ENCODE results near the gene DLD. TPM values are rescaled to one million over a fixed set of nuclear protein-coding genes. Genes with fewer than 3 reads are reported as not detected.
"Not testable (repeated sequence)": the region's sequence is repeated elsewhere in the genome, so short reads cannot be mapped to it uniquely, and the experiment has no call there.

Gene DLD
- total RNA-seq, 2 experiments from 2014 or later = 43.8 to 82.3 TPM

DNA sequence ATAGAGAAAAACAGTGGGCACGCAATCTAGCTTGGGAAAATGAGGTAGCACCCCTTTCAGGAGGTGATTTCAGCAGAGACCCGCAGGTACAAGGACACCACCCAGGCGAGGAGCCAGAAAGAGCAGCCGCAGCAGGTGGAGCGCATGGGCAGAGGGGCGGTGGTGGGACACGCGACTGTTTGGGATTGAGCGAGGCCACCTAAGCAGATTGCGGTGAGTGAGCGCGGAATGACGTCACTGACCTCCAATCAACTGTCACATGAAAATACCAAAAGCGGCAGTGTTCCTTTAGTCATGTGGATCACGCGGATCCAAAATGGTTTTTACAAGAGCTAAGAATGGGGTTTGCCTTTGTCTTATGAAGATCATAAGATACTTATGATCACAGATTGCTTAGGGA, 47.8 kb upstream of the DLD start:
- Histone ChIP-seq H3K4me3 (ENCODE audit: low read depth, low read length, poor library complexity, severe bottlenecking) (no peak overlapping the region), H3K9me2 (ENCODE audit: insufficient read depth, low read length) (no peaks in the 10 kb centered on the region), H3K9me3 (ENCODE audit: low read length) (no peaks in the 10 kb centered on the region), H3K36me3 (ENCODE audit: insufficient read depth, low read length) (no peaks in the 10 kb centered on the region), H3K4me2 (ENCODE audit: low read length) (no peak overlapping the region), H3K79me2 (ENCODE audit: insufficient read depth, low read depth, low read length) (no peaks in the 10 kb centered on the region), H2AFZ (ENCODE audit: low read length) (no peak overlapping the region), H4K20me1 (ENCODE audit: insufficient read depth, low read length) (no peaks in the 10 kb centered on the region), H3K4me1 (ENCODE audit: insufficient read depth, low read length, poor library complexity, severe bottlenecking) (no peaks in the 10 kb centered on the region), H3K27ac (ENCODE audit: low read depth, low read length, poor library complexity, severe bottlenecking) (no peak overlapping the region)
- ChIA-PET POLR2A (interaction anchor here (0.5 kb wide), 1 partner anchor 57 kb away, joined by 3 read pairs; no protein-coding TSS in a partner anchor), CTCF (ENCODE audit: unreplicated experiment) (no interaction called here)
- no peak for DNase-seq (ENCODE audit: low spot score)
- no TSS peak for BruUV-seq (replicated peaks)
- TF ChIP-seq, protein P1, sequence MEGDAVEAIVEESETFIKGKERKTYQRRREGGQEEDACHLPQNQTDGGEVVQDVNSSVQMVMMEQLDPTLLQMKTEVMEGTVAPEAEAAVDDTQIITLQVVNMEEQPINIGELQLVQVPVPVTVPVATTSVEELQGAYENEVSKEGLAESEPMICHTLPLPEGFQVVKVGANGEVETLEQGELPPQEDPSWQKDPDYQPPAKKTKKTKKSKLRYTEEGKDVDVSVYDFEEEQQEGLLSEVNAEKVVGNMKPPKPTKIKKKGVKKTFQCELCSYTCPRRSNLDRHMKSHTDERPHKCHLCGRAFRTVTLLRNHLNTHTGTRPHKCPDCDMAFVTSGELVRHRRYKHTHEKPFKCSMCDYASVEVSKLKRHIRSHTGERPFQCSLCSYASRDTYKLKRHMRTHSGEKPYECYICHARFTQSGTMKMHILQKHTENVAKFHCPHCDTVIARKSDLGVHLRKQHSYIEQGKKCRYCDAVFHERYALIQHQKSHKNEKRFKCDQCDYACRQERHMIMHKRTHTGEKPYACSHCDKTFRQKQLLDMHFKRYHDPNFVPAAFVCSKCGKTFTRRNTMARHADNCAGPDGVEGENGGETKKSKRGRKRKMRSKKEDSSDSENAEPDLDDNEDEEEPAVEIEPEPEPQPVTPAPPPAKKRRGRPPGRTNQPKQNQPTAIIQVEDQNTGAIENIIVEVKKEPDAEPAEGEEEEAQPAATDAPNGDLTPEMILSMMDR (conservative IDR thresholded peaks at IDR 0.05; ENCODE audit: low read length) = no peak
- no peak for TF ChIP-seq EZH2phosphoT487 (IDR thresholded peaks at IDR 0.05; ENCODE audit: borderline replicate concordance, low read depth, low read length)
- intact Hi-C loops (cut with micrococcal nuclease; ENCODE audit: unreplicated experiment) = no loop called here

DNA sequence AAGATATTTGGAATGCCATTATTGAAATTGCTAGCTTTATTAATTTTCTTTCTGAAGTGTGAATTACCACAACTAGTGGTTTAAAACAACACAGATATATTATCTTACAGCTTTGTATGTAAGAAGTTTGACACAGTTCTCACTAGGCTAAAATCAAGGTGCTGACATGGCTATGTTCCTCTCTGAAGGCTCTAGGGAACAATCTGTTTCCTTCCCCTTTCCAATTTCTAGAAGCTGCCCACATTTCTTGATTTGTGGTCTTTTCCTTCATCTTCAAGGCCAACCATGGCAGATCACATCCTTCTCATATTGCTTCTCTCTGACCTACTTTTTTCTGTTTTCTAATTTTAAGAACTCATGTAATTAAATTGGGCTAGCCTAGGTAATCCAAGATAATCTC, 44.7 kb upstream of the DLD start:
- no peaks in the 10 kb centered on the region for H3K9me3 ChIP-seq (ENCODE audit: low read length)
- ChIA-PET POLR2A (interaction anchor here (1.1 to 2.0 kb wide), 2 partner anchors 20 to 21 kb away, joined by 3 to 4 read pairs; no protein-coding TSS in a partner anchor), CTCF (ENCODE audit: unreplicated experiment) (no interaction called here)
- intact Hi-C loops (cut with micrococcal nuclease; ENCODE audit: unreplicated experiment) = no loop called here
- H2AFZ ChIP-seq (ENCODE audit: low read length) = no peak overlapping the region
- H3K9me2 ChIP-seq (ENCODE audit: insufficient read depth, low read length) = no peaks in the 10 kb centered on the region
- no TSS peak for BruUV-seq (replicated peaks)
- H3K36me3 ChIP-seq (ENCODE audit: insufficient read depth, low read length) = no peaks in the 10 kb centered on the region
- DNase-seq (ENCODE audit: low spot score) = no peak
- no peak overlapping the region for H3K4me3 ChIP-seq (ENCODE audit: low read depth, low read length, poor library complexity, severe bottlenecking)
- no peak for TF ChIP-seq EZH2phosphoT487 (IDR thresholded peaks at IDR 0.05; ENCODE audit: borderline replicate concordance, low read depth, low read length)
- TF ChIP-seq, protein P1 (conservative IDR thresholded peaks at IDR 0.05; ENCODE audit: low read length) = no peak
- H4K20me1 ChIP-seq (ENCODE audit: insufficient read depth, low read length) = no peaks in the 10 kb centered on the region
- no peak overlapping the region for H3K27ac ChIP-seq (ENCODE audit: low read depth, low read length, poor library complexity, severe bottlenecking)
- H3K4me2 ChIP-seq (ENCODE audit: low read length) = no peak overlapping the region
- H3K4me1 ChIP-seq (ENCODE audit: insufficient read depth, low read length, poor library complexity, severe bottlenecking) = no peaks in the 10 kb centered on the region
- H3K79me2 ChIP-seq (ENCODE audit: insufficient read depth, low read depth, low read length) = no peaks in the 10 kb centered on the region

- Histone ChIP-seq H3K9me3 (ENCODE audit: low read length) (no peaks in the 10 kb centered on the region), H3K4me2 (ENCODE audit: low read length) (no peak overlapping the region), H3K27ac (ENCODE audit: low read depth, low read length, poor library complexity, severe bottlenecking) (no peak overlapping the region), H3K36me3 (ENCODE audit: insufficient read depth, low read length) (no peaks in the 10 kb centered on the region), H3K79me2 (ENCODE audit: insufficient read depth, low read depth, low read length) (no peaks in the 10 kb centered on the region), H2AFZ (ENCODE audit: low read length) (no peak overlapping the region), H4K20me1 (ENCODE audit: insufficient read depth, low read length) (no peaks in the 10 kb centered on the region), H3K9me2 (ENCODE audit: insufficient read depth, low read length) (no peaks in the 10 kb centered on the region), H3K4me3 (ENCODE audit: low read depth, low read length, poor library complexity, severe bottlenecking) (no peak overlapping the region), H3K4me1 (ENCODE audit: insufficient read depth, low read length, poor library complexity, severe bottlenecking) (no peaks in the 10 kb centered on the region)
- DNase-seq (ENCODE audit: low spot score) = no peak
- intact Hi-C loops (cut with micrococcal nuclease; ENCODE audit: unreplicated experiment) = no loop called here
- BruUV-seq (replicated peaks) = no TSS peak
- CTCF ChIA-PET (ENCODE audit: unreplicated experiment) = no interaction called here
- POLR2A ChIA-PET = interaction anchor here (2.0 kb wide), 1 partner anchor 20 kb away, joined by 4 read pairs; no protein-coding TSS in a partner anchor
- TF ChIP-seq, protein P1 (conservative IDR thresholded peaks at IDR 0.05; ENCODE audit: low read length) = no peak
- no peak for TF ChIP-seq EZH2phosphoT487 (IDR thresholded peaks at IDR 0.05; ENCODE audit: borderline replicate concordance, low read depth, low read length)
Measured at GRCh38 chr7:107847168-107847835, 43.7 kb upstream of the DLD start.

GRCh38 chr7:107847836-107848175, 43.2 kb upstream of the DLD start:
- H3K9me2 ChIP-seq (ENCODE audit: insufficient read depth, low read length); H3K27ac ChIP-seq (ENCODE audit: low read depth, low read length, poor library complexity, severe bottlenecking); H2AFZ ChIP-seq (ENCODE audit: low read length); DNase-seq (ENCODE audit: low spot score); H3K4me2 ChIP-seq (ENCODE audit: low read length); intact Hi-C loops (cut with micrococcal nuclease; ENCODE audit: unreplicated experiment); H3K36me3 ChIP-seq (ENCODE audit: insufficient read depth, low read length); H4K20me1 ChIP-seq (ENCODE audit: insufficient read depth, low read length); BruUV-seq (replicated peaks); POLR2A ChIA-PET; H3K4me3 ChIP-seq (ENCODE audit: low read depth, low read length, poor library complexity, severe bottlenecking); H3K9me3 ChIP-seq (ENCODE audit: low read length); H3K4me1 ChIP-seq (ENCODE audit: insufficient read depth, low read length, poor library complexity, severe bottlenecking); CTCF ChIA-PET (ENCODE audit: unreplicated experiment); H3K79me2 ChIP-seq (ENCODE audit: insufficient read depth, low read depth, low read length): not testable (repeated sequence)
